IPS DF 19.7 (cell line): ENCODE results near the gene SLC9A7.

Source experiments
- DNase-seq: peaks from one replicate; pipeline ENCODE4 v3.0.0-alpha.2; 2013; ENCODE audit warnings: low read depth, low spot score

The SLC9A7 gene

DNA sequence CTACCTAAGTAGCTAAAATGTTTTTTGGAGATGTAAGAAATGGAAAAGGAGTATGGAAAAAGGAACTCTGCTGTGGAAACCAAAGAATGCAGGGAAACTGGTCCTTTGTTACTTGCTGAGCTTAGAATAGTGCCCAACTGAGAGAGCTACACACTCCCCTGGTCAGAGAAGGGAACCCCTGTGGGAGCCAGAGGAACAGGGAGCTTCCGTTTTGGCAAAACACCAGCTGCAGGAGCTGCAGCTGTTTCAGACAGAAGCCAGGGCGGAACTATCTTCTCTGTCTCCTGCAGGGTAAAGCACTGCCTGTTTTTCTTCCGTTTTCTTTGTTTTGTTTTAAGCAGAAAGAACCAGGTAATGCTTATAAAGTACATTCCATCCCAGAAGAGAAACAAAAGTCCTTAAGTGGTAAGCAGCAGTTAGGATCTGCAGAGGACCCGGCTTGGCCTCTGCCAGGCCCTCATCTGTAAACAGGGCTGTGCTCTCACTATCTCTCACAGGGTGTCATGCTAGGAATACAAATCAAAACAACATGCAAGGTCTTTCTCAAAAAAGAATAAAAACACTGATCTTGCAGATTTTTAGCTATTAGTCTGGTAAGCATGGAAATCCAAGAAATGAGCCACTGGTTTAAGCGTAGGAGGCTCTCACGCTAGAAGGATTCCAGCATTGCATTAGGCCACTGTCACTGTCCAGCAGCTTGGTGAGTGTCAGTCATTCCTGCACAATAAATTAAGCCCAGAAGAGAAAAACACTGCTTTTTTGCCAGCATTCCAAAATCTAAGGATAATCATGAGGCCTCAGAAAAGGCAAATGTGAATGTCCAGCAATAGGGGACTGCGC, 109.3 kb downstream of the SLC9A7 start:
- peak; percentile 79 for DNase-seq

DNA sequence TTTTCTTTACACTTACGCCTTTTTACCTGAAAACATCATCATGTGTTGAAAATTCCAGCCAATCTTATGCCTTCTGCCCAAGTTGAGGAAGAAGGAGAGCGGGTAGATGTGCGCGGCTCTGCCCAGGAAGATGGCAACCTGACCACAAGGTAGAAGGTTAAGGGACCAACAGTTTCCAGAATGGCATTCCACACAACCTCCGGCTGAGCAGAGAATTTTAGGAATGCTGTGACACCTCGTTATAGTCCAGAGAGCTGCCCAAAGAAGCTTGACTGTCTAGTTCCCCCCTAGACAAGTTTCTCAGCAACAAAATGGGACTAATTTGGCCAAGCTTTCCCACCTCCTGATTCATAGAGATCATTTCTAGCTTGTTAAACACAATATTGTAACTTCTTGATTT, 110.3 kb downstream of the SLC9A7 start:
- no peak for DNase-seq

DNA sequence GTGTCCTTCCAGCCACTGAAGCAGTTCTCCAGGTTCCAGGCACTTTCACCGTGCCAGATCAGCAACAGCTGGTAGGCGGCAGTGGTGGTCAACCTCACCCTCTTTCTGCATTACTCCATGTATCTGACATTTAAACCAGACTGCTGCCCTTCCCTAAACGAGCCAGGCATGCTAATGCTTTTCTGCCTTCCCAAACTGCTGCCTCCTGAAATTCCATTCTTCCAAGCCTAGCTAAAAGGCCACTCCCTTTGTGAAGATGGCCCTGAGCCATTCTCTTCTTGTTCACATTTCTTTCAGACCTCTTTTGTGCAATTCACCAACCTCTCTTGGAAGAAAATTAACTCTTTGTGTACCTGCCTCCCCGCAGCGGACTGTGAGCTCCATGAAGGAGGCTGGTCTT, 111.7 kb downstream of the SLC9A7 start:
- no peak for DNase-seq

DNA sequence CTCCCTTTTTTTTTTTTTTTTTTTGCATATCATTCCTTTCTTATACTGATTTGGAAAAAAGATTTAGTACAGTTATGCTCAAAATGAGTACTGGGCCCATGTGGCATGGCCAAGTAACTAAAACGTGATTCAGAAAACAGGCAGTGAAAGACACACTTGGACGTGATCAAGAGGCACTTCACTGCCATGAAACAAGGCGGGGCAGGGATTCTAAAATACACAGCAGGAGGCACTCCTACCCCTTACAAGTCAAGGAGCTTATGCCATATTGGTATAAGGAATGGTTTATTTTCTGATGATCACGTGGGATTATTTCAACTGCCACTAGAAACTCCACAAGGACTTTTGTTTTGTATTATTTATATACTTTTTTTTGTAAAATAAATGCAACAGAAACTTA, 113.3 kb downstream of the SLC9A7 start:
- no peak for DNase-seq

DNA sequence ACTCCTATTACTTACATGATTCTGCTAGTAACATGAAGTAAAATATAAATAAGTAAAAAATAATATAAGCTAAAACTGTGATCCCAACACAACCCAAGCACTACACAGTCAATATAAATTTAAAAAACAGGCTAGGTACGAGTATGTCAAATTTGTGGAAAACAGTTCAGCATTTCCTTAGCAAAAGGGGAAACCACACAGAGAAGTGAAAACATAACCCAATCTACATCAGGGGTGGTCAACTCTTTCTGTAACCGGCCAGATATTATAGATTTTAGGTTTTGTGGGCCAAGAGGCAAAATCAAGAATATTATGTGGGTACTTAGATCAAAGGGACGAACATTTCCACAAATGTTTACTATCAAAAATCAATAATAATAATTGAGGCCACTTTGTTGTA, 115.3 kb downstream of the SLC9A7 start:
- DNase-seq: no peak

DNA sequence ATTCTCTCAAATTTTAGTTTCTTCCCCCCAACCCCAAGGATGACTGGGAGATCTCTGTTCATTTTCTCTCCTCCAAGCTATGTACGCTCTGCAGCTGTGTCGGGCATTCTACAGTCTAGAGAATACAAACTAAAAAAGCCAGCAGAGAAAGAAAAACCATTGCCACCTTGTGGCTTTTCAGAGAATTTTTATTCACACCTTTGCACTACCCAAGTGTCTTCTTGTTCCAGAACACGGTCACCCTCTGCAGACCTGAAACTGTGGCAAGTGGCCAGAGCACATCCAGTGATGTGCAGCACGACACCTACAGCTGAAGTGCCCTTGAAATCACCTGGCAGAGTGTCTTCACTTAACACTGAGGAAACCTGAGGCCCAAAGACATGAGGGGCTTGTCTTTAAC, 116.8 kb downstream of the SLC9A7 start:
- DNase-seq: no peak

DNA sequence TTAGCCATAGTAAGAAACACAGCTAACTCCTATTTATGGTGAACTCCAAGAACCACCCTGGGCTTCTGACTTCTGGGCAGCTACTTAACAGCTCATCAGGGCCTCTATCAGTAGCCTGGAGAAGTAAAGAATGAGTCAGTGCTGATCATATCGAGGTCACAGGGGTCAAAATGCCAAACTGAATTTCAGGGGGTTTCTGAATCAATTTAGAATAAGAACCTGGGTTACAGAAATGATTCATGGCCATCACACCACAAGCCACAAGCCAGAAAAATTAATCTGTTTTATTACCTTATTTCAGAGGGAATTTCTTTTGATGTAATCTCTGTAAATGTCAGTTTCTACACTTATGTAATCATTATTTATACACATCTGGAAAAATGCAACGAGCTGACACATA, 121.0 kb downstream of the SLC9A7 start:
- DNase-seq: no peak

DNA sequence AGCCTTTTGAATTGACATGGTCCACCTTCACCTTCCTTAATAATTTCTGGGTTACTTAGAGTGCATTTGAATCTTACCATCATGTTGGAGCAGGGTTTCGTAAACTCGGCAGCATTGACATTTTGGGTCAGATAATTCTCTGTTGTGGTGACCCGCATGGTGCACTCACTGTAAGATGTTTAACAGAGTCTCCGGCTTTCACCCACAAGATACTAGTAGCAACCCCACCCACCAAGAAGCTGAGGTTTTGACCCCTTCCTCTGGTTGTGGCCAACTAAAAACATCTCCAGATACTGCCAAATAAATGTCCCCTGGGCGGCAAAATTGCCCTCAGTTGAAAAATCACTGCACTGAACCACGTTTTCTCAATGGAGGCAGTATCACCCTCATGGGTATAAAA, 122.7 kb downstream of the SLC9A7 start:
- no peak for DNase-seq

DNA sequence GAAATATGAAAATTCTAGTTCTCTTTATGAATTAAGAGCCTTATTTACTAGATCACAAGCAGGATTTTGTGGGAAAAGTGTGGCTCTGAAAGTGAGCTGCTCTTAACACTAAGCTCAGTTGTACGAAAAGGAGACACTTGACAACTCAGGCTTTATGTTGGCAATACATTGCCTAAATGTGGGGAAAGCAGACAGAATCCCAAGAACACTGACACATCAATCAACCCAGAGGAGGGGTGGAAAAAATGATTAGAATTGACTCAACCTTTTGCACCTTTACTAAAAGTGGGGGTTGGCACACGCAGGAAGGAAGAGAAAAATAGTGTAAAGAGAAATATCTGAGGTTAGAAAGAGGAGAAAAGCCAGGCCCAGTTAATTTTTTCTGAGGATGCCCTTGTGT, 123.7 kb downstream of the SLC9A7 start:
- DNase-seq: no peak

DNA sequence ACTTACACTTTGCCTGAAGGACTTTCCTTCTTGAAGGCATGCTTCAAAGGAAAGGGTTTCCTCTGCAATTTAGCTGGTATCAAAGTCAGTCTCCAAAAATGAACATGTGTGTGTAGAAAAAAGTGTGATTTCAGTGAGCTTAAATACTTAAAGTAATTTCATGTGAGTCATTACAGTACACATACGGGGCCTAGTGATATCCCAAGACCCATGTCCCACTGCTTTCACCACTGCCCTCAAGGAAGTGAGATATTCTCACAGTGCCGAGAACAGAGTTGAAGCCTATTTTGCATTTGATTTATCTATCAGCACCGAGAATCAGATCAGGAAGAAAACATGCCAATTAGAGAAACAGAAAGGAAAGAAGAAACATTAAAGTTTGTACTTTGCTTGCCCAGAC, 124.3 kb downstream of the SLC9A7 start:
- DNase-seq: no peak

DNA sequence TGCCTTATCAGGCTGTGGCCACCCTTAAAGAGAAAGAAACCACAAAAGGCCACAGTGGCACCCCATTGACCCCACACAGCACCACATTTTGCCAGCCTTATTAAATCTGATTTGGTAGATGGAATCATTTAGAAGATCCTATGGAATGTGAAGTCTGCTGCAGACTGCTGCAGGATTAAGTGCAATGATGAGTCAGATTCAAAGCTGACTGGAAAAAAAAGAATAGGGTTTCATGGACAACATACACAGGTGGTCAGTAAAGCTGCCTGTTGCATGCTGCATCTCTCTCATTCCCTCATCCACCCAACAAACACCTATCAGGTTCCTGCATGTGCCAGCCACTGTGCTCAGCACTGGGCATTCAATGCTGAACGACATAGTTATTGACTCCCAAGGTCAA, 128.8 kb downstream of the SLC9A7 start:
- no peak for DNase-seq

DNA sequence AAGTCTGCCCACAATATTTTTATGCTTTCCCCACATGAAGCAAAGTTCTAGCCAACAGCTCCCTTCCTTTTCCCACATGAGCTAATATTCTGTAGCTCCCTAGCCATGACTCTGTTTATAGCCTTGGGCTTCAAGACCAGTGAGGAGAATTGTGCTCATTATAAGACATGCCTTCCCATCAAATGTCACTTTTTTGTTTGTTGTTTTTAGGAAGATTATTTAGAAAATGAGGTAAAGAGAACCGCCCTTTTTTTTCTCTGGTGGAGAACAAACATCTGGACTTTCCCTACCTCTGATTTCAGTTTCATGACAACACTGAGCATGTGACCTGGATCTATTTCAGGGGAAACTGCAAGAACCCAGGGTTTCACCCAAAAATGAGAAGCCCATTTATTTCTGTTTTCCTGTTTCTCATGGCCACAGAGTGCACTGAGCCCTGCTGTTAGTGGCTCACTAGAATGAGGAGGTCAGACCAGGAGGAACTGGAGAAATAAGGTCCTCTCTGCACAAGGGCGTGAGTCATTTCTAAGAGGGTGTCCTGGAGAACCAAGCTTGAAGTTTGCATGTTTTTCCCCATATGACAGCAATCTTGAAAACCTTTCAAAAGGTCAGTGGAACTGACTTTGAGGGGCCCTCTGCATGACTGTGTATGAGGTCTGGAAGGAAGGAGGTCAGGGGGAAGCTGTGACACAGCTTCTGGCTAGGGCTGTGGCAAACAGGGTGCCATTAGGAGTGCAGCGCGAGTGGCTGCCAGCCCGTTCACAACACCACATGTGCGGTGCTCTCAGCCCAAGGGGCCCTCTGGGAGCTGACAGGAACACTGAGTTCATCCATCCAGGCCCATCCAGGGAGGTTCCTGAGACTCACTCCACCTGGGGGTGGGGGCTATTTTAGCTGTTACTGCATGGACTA, 130.2 kb downstream of the SLC9A7 start:
- no peak for DNase-seq

DNA sequence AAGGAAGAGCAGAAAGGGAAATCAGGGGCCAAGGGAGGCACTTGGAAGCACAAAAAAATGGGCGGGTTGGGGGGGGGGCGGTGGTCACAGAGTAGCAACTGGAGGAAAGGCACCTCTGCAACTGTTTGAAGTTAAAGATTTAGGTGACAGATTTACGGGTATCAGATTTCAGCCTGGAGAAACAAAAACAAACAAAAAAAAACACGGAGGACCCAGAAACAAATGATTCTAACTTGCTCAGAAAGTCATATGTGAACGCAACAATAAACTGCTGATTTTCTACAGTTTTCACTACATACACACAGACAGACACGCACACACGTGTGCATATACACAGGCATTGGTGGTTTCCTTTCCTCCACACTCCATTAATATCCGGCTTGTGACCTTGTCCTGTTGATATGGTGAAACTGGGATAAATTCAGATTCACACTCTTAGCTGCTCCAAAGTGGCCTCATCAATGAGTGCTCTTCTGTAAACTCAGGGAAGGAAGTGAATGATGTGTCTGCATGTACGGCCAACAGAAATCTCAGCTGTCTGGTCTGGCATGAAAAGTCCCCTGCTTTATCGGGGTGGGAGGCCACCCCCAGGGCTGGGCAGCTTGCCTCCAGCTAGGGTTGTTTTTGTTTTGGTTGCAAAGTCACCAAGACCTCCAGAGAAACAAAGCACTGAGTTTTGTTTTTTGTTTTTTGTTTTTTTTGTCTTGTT, 131.1 kb downstream of the SLC9A7 start:
- DNase-seq: no peak

DNA sequence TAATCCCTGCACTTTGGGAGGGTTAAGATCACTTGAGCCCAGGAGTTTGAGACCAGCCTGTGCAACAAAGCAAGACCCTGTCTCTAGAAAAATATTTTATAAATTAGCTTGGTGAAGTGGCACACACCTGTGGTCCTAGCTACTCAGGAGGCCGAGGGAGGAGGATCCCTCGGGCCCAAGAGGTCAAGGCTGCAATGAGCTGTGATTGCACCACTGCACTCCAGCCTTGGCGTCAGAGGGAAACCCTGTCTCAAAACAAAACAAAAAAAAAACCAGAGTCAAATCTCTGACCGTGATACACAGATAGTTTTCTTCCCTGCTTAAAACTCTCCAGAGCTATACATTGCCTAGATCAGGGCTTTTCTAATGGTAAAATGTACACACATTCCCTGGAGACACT, 131.9 kb downstream of the SLC9A7 start:
- no peak for DNase-seq

DNA sequence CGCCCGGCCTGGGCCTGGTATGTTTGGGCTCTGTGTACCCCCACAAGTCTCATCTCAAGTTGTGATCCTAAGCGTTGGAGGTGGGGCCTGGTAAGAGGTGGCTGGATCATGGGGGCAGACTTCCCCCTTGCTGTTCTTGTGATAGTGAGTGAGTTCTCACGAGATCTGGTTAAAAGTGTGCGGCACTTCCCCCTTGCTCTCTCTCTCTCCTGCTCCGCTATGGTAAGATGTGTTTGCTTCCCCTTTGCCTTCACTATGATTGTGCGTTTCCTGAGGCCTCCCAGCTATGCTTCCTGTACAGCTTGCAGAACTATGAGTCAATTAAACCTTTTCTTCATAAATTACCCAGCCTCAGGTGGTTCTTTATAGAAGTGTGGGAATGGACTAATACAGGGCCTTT, 132.4 kb downstream of the SLC9A7 start:
- DNase-seq: no peak

DNA sequence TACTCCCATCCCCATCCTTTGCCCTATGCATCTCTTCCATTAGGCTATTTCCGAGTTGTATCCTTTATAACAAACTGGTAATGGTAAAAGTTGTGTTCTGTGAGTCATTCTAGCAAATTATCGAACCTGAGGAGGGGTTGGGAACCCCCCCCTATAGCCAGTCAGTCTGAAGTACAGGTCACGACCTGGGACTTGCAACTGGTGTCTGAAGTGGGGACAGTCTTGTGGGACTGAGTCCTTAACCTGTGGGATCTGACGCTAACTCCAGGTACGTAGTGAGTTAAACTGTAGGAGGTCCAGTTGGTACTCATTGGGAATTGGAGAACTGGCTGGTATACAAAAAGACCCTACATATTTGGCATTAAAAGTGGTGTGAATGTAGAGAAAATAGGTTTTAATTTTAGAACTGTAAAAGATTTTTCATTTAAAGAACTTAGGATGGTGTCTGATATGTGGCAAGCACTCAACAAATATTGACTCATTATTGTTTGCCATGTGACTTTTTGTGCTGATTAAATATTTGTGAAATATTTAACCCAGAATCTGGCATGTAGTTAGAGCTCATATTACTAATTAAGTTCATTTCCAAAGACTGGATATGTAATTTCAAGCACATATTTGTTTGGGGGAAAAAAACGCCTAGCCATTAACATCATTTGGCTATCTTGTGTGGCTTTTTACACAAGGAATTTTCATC, 134.7 kb downstream of the SLC9A7 start:
- DNase-seq: no peak

DNA sequence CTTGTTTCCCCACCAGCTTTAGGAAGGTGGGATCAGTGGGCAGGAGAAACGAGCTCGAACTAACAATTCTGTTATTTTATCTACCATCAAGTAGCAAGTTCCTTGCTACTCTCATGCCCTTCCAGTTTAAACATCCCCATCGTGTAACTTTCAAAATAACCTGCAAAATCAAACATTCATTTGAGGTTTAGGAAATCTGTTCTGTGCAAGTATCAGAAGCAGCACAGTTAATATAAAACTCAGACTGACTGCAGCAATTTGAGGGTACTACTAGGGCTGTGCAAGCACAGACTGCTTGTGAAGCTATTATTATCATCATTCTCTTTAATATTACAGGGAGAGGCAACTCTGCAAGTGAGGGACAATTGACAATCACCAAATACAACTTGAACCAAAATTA, 137.3 kb downstream of the SLC9A7 start:
- no peak for DNase-seq

DNA sequence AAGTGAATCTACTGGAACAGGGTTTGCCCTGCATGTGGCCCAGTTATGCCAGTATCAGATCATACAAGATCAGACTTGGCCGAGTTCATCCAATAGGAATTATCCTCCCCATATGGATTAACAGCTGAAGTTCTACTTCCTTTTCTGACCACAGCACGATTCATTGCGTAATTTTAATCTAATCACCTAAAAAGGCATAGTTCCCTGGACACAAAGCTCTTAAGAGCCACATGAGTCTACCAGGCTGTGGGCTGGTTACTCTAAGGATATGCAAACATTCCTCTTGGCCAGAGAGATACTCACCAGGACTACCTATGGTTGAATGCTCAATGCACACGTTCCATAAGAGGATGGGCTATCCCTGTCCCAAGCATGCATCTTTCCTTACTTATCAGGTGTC, 138.4 kb downstream of the SLC9A7 start:
- no peak for DNase-seq

DNA sequence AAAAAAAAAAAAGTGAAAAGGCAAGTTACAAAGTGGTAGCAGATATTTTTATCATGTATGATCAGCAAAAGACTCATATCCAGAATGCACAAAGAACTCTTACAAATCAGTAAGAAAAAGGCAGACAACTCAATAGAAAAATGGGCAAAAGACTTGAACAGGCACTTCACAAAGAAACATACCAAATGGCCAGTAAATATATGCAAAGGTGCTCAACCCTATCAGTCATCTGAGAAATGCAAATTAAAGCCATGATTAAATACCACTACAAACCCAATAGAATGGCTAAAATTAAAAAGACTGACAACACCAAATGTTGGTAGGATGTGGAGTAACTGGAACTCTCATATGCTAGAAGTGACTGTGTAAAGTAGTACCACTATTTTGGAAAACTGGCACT, 140.0 kb downstream of the SLC9A7 start:
- DNase-seq: no peak

DNA sequence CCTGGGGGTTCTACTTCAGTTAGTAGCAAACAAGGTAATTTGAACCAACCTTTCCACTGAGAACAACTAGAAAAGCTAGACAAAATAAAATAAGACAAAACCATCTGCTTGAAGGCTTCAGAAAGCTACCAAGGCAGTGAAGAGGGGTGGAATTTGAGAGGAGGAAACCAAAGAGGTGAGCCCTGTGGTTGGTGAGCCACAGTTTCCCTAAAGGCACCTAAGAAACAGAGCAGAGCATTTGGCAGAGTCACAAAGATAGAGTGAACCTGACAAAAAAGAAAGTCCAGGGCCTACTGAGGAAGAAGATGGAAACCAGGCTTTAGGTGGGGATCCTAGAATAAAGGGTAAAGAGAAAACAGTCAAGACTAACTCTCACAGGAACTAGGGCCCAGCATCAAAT, 141.0 kb downstream of the SLC9A7 start:
- no peak for DNase-seq

DNA sequence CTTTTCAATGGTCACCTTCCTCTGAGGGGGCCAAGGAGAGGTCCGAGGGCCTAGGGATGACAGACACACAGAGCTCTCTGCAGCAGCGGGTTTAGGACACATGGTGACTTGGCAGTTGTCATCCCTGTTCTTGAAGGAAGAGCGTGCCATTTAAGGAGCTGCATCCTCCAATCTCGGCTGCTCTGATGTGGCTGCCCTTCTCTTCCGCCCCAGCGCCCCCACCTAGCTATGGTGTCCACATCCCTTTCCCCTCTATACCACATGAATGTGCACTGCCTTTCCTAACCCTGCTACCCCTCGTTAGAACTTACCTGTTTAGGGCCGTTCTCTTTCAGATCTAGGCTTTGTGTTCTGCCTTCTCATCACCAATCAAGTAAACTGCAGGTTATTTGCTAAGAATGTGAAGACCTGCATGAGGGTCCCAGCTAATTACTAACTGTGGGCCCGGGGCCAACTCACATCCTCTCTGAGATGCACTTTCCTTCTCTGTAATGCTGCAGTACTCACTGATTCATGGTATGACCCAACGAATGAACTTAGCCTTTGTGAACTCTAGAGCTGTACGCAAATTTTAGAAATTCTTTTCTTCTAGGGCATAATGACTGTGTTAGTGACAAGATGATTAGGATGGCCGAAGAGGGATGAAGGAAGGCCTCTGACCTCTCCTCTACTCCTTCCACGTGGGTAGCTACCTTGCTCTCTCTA, 147.1 kb downstream of the SLC9A7 start:
- DNase-seq: no peak
